Astrocyte of the spinal cord (primary cell): ENCODE data around the gene KDF1.
A peak's percentile ranks its signal among the peaks of the same experiment; 100 is the strongest.

ENCODE experiments used
- DNase-seq: peaks from one replicate; pipeline ENCODE4 v3.0.0; 2011; ENCODE audit warnings: low read depth, low spot score
- H3K4me3 ChIP-seq: 2 replicates; pipeline ENCODE4 v1.5.1; 2011; ENCODE audit warnings: low read depth, mild to moderate bottlenecking, low read length, moderate library complexity
- CTCF ChIP-seq: IDR thresholded peaks from 2 replicates; pipeline ENCODE4 v1.5.1; 2012; ENCODE audit warnings: low read depth, mild to moderate bottlenecking, low read length, inconsistent platforms
- in situ Hi-C: cut with HindIII; loops from 2 replicates; pipeline ENCODE4 v1.10.0; 2017; ENCODE audit warnings: low sequenced_read_pairs

KDF1 gene

DNA sequence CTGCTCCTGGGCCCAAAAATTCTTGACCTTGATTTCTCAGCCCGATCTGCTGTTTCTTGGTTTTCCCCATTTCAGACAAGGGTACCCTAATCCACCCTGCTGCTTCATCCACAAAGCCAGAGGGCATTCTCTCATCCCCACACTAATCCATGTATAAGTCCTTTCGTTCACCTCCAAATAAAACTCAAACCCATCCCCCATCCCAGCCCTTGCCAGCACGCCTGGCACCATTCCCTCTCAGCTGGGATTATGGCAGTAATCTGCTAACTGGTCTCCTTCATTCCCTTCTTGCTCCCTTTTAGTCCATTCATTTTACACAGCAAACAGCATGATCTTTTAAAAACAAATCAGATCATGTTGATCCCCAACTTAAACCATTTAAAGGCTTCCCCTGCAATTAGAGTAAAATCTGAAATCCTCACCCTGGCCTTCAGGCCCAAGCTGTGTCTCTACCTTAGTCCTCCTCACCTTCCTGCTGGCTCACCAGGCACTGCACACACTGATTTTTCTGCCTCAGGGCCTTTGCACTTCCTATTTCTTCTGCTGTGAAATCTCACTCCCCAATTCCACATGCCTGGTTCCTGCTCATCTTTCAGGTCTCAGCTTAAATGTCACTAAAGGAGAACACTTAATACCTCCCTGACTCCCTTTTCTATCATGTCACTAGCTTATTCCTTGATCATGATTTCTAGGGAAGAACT, 21.0 kb upstream of the KDF1 start:
- H3K4me3 ChIP-seq = no peak overlapping the region
- in situ Hi-C loops = no loop called here
- DNase-seq = no peak
- no peak for TF ChIP-seq CTCF

- H3K4me3 ChIP-seq = no peak overlapping the region
- TF ChIP-seq CTCF = no peak
- in situ Hi-C loops = no loop called here
- DNase-seq = no peak
Measured at GRCh38 chr1:26978901-26979300, 18.6 kb upstream of the KDF1 start.

- DNase-seq = no peak
- TF ChIP-seq CTCF = no peak
- H3K4me3 ChIP-seq = no peak overlapping the region
- in situ Hi-C loops = no loop called here
Measured at GRCh38 chr1:26976621-26977510, 16.6 kb upstream of the KDF1 start.

- no peak overlapping the region for H3K4me3 ChIP-seq
- in situ Hi-C loops = no loop called here
- no peak for TF ChIP-seq CTCF
- DNase-seq = no peak
Measured at GRCh38 chr1:26972821-26973220, 12.6 kb upstream of the KDF1 start.

GRCh38 chr1:26972390-26972789, 12.1 kb upstream of the KDF1 start:
- in situ Hi-C loops = no loop called here
- DNase-seq = peak; percentile 61
- no peak overlapping the region for H3K4me3 ChIP-seq
- TF ChIP-seq CTCF = no peak

GRCh38 chr1:26971590-26971989, 11.3 kb upstream of the KDF1 start:
- in situ Hi-C loops = no loop called here
- TF ChIP-seq CTCF = no peak
- DNase-seq = no peak
- H3K4me3 ChIP-seq = no peak overlapping the region
